Stomach (tissue), 9 donors: ENCODE measurements around the gene CIT. TPM values are rescaled to one million over a fixed set of nuclear protein-coding genes. Genes with fewer than 3 reads are reported as not detected.

ENCODE experiments used
- DNase-seq, 2 donors: peaks; one replicate each; pipeline versions ENCODE4 v3.0.0 to v3.0.0-alpha.2; 2013 to 2019
- H3K27ac ChIP-seq, 5 donors: fragments of 200-600 bp in 4 of 5; sonication (generic) in 4 of 5; one replicate each; pipeline ENCODE4 v1.5.1; 2013 to 2019; ENCODE audit warnings: mild to moderate bottlenecking in 1 of 5, moderate library complexity in 1 of 5
- H3K27me3 ChIP-seq, 3 donors: fragments of 200-600 bp; sonication (generic); one replicate each; pipeline ENCODE4 v1.5.1; 2017 to 2019; ENCODE audit warnings: mixed run types in 1 of 3
- H3K36me3 ChIP-seq, 4 donors: fragments of 200-600 bp; sonication (generic); 1 replicate in 3 of 4; 2 replicates in 1 of 4; pipeline ENCODE4 v1.5.1; 2016 to 2019
- H3K4me1 ChIP-seq, 4 donors: fragments of 200-600 bp; sonication (generic); one replicate each; pipeline ENCODE4 v1.5.1; 2016 to 2019
- H3K4me3 ChIP-seq, 4 donors: fragments of 200-600 bp; sonication (generic) in 3 of 4; one replicate each; pipeline ENCODE4 v1.5.1; 2016 to 2019; ENCODE audit warnings: mild to moderate bottlenecking in 1 of 4
- H3K9me3 ChIP-seq, 4 donors: fragments of 200-600 bp; sonication (generic); one replicate each; pipeline ENCODE4 v1.5.1; 2016 to 2019
- EP300 ChIP-seq: sonication (generic); formaldehyde crosslinking; IDR thresholded peaks from one replicate; pipeline ENCODE4 v1.6.1; 2017; ENCODE audit warnings: antibody characterized with exemption
- POLR2A ChIP-seq, 4 donors: fragments of 450-650 bp; IDR thresholded peaks; one replicate each; pipeline ENCODE4 v1.6.1; 2016; ENCODE audit warnings: antibody characterized with exemption in 4 of 4, control low read depth in 2 of 4, mild to moderate bottlenecking in 1 of 4, moderate library complexity in 1 of 4
- POLR2AphosphoS5 ChIP-seq, 3 donors: sonication (generic); formaldehyde crosslinking; IDR thresholded peaks; one replicate each; pipeline ENCODE4 v1.6.1; 2016; ENCODE audit warnings: antibody characterized with exemption in 3 of 3
- WGBS, 5 donors: extraction: QIAGEN DNeasy Blood & Tissue Kit in 3 of 5; methylation state at CpG; one replicate each; pipeline versions ENCODE4 v1.1.5 to v1.1.7; 2013 to 2018; 5-methylcytosine and 5-hydroxymethylcytosine counted together
- intact Hi-C: fragments of 100-400 bp; cut with DNase I; formaldehyde crosslinking; loops from one replicate; pipeline ENCODE4 v1.15.1; 2023; ENCODE audit warnings: low total_unique reads
- polyA plus RNA-seq, 3 donors: library from polyadenylated mRNA; stranded (reverse); fragments of 200-250 nt; gene quantifications; one replicate each; pipeline ENCODE4 v1.2.3, GENCODE V29; 2013
- total RNA-seq, 5 donors: library from RNA; depleted of rRNA; stranded (reverse); fragments of >200 nt; gene quantifications; one replicate each; pipeline versions ENCODE4 v1.1.0 to v1.2.3, GENCODE V29; 2014 to 2016
- TF ChIP-seq, protein P1 (sequence below), 7 experiments: fragments of 450-650 bp in 4 of 7; fragments of 200-600 bp in 3 of 7; sonication (generic) in 3 of 7; IDR thresholded peaks; one replicate each; pipeline ENCODE4 v1.5.1; 2016 to 2019; ENCODE audit warnings: antibody characterized with exemption in 7 of 7, control low read depth in 2 of 7, mild to moderate bottlenecking in 1 of 7
- donor health status: healthy with polysubstance abuse.
- donor health status: Bipolar disorder and iron deficiency.
- donor health status: healthy.

The CIT gene
- total and polyA plus RNA-seq, 8 donors: 2.8 to 164 (median 21.0) TPM

DNA sequence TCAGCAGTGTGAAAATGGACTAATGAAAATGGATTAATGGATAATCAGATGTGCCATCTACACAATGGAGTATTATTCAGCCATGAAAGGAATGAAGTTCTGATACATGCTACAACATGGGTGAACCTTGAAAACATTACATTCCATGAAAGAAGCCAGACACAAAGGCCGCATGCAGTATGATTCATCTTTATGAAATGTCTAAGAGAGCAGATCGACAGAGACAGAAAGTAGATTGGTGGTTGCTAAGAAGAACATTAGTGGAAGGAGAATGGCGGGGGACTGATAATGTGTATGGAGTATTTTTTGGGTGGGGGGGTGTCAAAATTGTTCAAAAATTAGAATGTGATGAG lies 161.9 kb downstream of the CIT start:
- DNase-seq: no peak
- Histone ChIP-seq H3K27me3 (no peaks in the 10 kb centered on the region), H3K36me3 (peaks cover 0 to 17% (median 0%) of the 10 kb centered on the region in 4 donors), H3K4me1 (peaks cover 12 to 41% (median 25%) of the 10 kb centered on the region in 4 donors), H3K9me3 (no peaks in the 10 kb centered on the region), H3K27ac (peak overlapping the region in 4 of 5 donors; percentile 73 to 92 (median 80)), H3K4me3 (no peak overlapping the region)
- TF ChIP-seq, protein P1, sequence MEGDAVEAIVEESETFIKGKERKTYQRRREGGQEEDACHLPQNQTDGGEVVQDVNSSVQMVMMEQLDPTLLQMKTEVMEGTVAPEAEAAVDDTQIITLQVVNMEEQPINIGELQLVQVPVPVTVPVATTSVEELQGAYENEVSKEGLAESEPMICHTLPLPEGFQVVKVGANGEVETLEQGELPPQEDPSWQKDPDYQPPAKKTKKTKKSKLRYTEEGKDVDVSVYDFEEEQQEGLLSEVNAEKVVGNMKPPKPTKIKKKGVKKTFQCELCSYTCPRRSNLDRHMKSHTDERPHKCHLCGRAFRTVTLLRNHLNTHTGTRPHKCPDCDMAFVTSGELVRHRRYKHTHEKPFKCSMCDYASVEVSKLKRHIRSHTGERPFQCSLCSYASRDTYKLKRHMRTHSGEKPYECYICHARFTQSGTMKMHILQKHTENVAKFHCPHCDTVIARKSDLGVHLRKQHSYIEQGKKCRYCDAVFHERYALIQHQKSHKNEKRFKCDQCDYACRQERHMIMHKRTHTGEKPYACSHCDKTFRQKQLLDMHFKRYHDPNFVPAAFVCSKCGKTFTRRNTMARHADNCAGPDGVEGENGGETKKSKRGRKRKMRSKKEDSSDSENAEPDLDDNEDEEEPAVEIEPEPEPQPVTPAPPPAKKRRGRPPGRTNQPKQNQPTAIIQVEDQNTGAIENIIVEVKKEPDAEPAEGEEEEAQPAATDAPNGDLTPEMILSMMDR (IDR thresholded peaks at IDR 0.05): no peak
- no peak for TF ChIP-seq POLR2AphosphoS5 (IDR thresholded peaks at IDR 0.05)
- no peak for TF ChIP-seq EP300
- no peak for TF ChIP-seq POLR2A (IDR thresholded peaks at IDR 0.05)
- 89 to 97% (median 96%) methylated on average over 3 of the region's 3 CpGs for WGBS, 5 donors
- intact Hi-C loops: no loop called here

DNA sequence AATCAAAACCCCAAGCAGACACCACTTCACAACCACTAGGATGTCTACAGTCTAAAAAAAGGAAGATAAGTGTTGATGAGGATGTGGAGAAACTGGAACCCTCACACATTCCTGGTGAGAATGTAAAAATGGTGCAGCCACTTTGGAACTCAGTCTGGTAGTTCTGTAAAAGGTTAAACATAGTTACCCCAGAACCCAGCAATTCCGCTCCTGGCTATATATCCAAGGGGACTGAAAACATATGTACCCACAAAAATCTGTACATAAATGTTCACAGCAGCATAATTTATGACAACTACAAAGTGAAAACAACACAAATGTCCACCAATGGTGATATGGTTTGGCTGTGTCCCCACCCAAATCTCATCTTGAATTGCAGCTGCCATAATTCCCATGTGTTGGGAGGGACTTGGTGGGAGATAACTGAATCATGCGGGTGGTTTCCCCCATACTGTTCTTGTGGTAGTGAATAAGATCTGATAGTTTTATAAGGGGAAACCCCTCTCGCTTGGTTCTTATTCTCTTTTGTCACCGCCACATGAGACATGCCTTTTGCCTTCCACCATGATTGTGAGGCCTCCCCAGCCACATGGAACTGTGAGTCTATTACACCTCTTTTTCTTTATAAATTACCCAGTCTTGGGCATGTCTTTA lies 162.4 kb downstream of the CIT start:
- no peak overlapping the region for H3K4me3 ChIP-seq
- TF ChIP-seq, protein P1 (IDR thresholded peaks at IDR 0.05): no peak
- TF ChIP-seq EP300 (no peak), POLR2A (IDR thresholded peaks at IDR 0.05) (no peak)
- H3K4me1 ChIP-seq: peaks cover 12 to 45% (median 26%) of the 10 kb centered on the region in 4 donors
- peak overlapping the region in 4 of 5 donors; percentile 25 to 92 (median 67) for H3K27ac ChIP-seq
- DNase-seq: no peak
- H3K36me3 ChIP-seq: peaks cover 0 to 17% (median 0%) of the 10 kb centered on the region in 4 donors
- no peaks in the 10 kb centered on the region for H3K27me3 ChIP-seq
- no peaks in the 10 kb centered on the region for H3K9me3 ChIP-seq
- intact Hi-C loops: no loop called here
- WGBS, 5 donors: 94 to 99% (median 97%) methylated on average over 4 of the region's 4 CpGs

DNA sequence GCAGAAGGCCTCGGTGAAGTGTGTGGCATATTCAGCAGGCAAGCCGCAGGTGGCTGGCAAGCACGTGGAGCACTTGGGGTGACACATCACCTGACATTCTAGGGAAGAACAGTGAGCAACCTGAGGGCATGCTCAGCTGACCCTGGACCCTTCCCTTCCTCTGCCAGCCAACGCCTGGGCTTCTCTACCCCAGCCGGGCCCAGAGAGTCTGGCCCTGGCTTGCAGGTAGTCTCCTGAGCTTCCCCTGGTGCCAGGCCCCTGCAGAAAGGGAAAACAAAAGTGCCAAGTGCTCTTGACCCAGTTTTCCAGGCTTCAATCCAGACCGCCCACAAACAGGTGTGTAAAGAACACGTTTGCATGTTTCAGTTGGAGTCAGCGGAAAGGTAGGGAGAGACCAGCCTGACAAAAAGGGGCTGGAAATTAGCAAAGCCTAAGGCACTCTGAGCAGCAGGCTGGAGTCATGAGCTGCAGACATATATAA lies 163.5 kb downstream of the CIT start:
- Histone ChIP-seq H3K27me3 (no peaks in the 10 kb centered on the region), H3K27ac (peak overlapping the region; percentile 58 to 92 (median 77)), H3K4me3 (no peak overlapping the region), H3K4me1 (peaks cover 12 to 45% (median 26%) of the 10 kb centered on the region in 4 donors), H3K36me3 (peaks cover 0 to 17% (median 0%) of the 10 kb centered on the region in 4 donors), H3K9me3 (no peaks in the 10 kb centered on the region)
- TF ChIP-seq, protein P1 (IDR thresholded peaks at IDR 0.05): no peak
- TF ChIP-seq POLR2A (IDR thresholded peaks at IDR 0.05) (peak in 1 of 4 donors; percentile 26), EP300 (no peak), POLR2AphosphoS5 (IDR thresholded peaks at IDR 0.05) (peak in 2 of 3 donors; percentile 63 to 69)
- 32 to 58% (median 41%) methylated on average over 6 to 8 of the region's 8 CpGs for WGBS, 5 donors
- intact Hi-C loops: no loop called here
- peak; percentile 24 to 87 for DNase-seq

DNA sequence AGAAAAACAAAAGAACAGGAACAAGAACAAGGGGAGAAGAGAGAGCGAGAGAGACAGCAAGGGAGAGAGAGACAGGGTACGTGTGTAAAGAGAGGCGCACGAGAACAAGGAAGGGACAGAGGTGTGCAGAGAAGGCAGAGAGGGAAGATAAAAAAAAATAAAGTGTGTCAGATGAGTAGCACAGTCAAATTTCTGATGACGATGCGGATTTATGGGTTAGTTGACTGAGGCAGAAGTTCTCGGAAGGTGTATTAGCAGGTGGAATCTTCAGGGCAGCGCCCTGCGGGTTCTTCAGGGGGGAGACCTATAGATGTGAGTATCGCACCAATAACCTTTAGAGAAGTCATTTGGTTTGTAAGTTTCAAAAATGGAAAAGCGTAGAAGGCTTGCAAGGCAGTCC lies 164.4 kb downstream of the CIT start:
- Histone ChIP-seq H3K27ac (peak overlapping the region; percentile 58 to 92 (median 77)), H3K36me3 (peaks cover 0 to 17% (median 0%) of the 10 kb centered on the region in 4 donors), H3K4me1 (peaks cover 12 to 45% (median 26%) of the 10 kb centered on the region in 4 donors), H3K9me3 (no peaks in the 10 kb centered on the region), H3K27me3 (no peaks in the 10 kb centered on the region), H3K4me3 (no peak overlapping the region)
- intact Hi-C loops: no loop called here
- DNase-seq: no peak
- TF ChIP-seq EP300 (no peak), POLR2AphosphoS5 (IDR thresholded peaks at IDR 0.05) (no peak), POLR2A (IDR thresholded peaks at IDR 0.05) (no peak)
- TF ChIP-seq, protein P1 (IDR thresholded peaks at IDR 0.05): no peak
- WGBS, 5 donors: 94 to 98% (median 97%) methylated on average over 11 of the region's 11 CpGs
